ENCODE results near the gene TCEA2. TPM values are rescaled to one million over a fixed set of nuclear protein-coding genes. Genes with fewer than 3 reads are reported as not detected.
"Not testable (repeated sequence)": the region's sequence is repeated elsewhere in the genome, so short reads cannot be mapped to it uniquely, and the experiment has no call there.

Gene TCEA2
- total RNA-seq, 2 donors from 2014 or later, result 20.0 to 21.0 TPM

DNA sequence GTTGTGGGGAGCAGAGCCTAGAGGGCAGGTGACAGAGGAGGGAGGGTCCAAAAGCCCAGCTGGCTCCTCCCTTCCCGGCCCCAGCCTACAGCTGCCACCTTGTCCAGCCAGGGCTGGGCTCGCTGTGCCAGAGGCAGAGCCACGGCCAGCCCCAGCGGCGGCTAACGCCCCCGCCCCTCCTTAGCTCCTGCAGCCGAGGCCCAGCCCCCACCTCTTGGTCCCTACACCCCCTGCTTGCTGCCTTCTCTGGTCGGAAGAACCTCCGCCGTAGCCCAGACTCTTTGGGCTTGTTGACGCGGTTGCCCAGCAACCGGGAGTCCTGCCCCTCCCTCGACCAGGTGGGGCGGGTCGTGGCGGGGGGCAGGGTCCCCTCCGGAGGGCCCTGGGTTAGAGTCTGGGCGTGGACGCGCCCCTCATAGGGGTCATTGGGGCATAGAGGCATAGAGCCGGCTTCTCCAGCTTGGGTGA, 21.7 kb downstream of the TCEA2 start:
- H3K9me3 ChIP-seq (ENCODE audit: control insufficient read depth, low read length, poor library complexity, severe bottlenecking), result no peaks in the 10 kb centered on the region
- no peak for ATAC-seq
- peak overlapping the region; percentile 75 for H3K27ac Mint-ChIP-seq
- H3K4me3 Mint-ChIP-seq, result peak overlapping the region; percentile 92
- no peak for DNase-seq
- no peaks in the 10 kb centered on the region for H3K27me3 Mint-ChIP-seq
- H3K36me3 Mint-ChIP-seq (ENCODE audit: low read depth), result peaks cover 2% of the 10 kb centered on the region
- peaks cover 24% of the 10 kb centered on the region for H3K4me1 Mint-ChIP-seq

DNA sequence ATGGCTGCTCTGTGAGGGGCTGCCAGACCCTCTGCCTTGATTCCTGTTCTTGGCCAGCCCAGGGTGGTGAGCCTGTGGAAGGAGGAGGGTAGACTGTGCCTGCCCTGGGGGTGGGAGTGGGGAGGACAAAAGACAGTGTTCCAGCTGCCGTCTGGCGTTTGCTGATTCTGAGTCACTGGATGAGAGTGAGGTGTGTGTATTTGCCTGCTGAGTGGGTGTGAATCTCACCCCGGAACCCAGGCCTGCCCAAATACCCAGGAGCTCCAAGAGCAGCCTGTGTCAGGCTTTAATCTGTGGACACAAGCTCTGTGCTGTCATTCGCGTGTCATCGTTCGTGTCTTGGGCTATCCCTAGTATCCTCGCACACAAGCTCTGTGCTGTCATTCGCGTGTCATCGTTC, 23.8 kb downstream of the TCEA2 start:
- peaks cover 2% of the 10 kb centered on the region for H3K36me3 Mint-ChIP-seq (ENCODE audit: low read depth)
- H3K4me1 Mint-ChIP-seq, result peaks cover 21% of the 10 kb centered on the region
- no peak overlapping the region for H3K27ac Mint-ChIP-seq
- DNase-seq (no peak), ATAC-seq (no peak)
- no peaks in the 10 kb centered on the region for H3K9me3 ChIP-seq (ENCODE audit: control insufficient read depth, low read length, poor library complexity, severe bottlenecking)
- no peaks in the 10 kb centered on the region for H3K27me3 Mint-ChIP-seq
- no peak overlapping the region for H3K4me3 Mint-ChIP-seq

DNA sequence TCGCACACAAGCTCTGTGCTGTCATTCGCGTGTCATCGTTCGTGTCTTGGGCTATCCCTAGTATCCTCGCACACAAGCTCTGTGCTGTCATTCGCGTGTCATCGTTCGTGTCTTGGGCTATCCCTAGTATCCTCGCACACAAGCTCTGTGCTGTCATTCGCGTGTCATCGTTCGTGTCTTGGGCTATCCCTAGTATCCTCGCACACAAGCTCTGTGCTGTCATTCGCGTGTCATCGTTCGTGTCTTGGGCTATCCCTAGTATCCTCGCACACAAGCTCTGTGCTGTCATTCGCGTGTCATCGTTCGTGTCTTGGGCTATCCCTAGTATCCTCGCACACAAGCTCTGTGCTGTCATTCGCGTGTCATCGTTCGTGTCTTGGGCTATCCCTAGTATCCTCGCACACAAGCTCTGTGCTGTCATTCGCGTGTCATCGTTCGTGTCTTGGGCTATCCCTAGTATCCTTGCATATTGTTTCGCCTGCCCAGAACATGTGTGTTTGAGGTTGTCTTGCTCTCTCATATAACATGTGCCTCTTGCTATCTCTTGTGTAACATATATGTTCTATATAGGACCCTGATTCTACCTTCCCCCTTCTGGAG, 24.3 kb downstream of the TCEA2 start:
- H3K36me3 Mint-ChIP-seq (ENCODE audit: low read depth); H3K27me3 Mint-ChIP-seq; H3K4me3 Mint-ChIP-seq; H3K27ac Mint-ChIP-seq; ATAC-seq; DNase-seq; H3K9me3 ChIP-seq (ENCODE audit: control insufficient read depth, low read length, poor library complexity, severe bottlenecking): not testable (repeated sequence)
- H3K4me1 Mint-ChIP-seq, result peaks cover 19% of the 10 kb centered on the region

DNA sequence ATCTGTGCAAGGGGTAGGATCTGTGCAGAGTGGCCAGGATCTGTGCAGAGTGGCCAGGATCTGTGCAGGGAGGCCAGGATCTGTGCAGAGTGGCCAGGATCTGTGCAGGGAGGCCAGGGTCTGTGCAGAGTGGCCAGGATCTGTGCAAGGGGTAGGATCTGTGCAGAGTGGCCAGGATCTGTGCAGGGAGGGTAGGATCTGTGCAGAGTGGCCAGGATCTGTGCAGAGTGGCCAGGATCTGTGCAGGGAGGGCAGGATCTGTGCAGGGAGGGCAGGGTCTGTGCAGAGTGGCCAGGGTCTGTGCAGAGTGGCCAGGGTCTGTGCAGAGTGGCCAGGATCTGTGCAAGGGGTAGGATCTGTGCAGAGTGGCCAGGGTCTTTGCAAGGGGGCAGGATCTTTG, 25.6 kb downstream of the TCEA2 start:
- not testable (repeated sequence) for ATAC-seq; H3K4me3 Mint-ChIP-seq; H3K36me3 Mint-ChIP-seq (ENCODE audit: low read depth); H3K27me3 Mint-ChIP-seq; H3K9me3 ChIP-seq (ENCODE audit: control insufficient read depth, low read length, poor library complexity, severe bottlenecking); H3K27ac Mint-ChIP-seq; DNase-seq
- peaks cover 15% of the 10 kb centered on the region for H3K4me1 Mint-ChIP-seq

DNA sequence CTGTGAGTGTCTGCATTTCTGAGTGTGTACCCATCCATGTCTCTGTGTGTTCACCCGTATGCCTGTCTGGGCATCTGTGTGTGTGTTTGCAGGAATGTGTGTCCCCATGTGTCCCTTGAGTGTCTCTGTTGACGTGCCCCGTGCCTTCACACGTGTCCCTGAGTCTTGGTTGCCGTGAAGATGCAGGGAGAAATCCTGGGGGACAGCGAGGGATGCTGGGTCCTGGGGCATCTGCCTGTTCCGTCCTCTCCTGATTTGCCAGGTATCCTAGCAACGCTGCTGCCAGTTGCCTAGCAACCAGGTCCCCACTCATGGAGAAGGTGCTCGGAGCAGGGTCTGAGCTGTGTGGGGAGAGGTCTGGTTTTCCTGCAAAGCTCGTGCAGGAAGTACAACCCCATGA, 27.2 kb downstream of the TCEA2 start:
- ATAC-seq (no peak), DNase-seq (no peak)
- Mint-ChIP-seq H3K36me3 (ENCODE audit: low read depth) (peaks cover 2% of the 10 kb centered on the region), H3K27ac (no peak overlapping the region), H3K4me3 (no peak overlapping the region), H3K4me1 (peaks cover 11% of the 10 kb centered on the region), H3K27me3 (no peaks in the 10 kb centered on the region)
- no peaks in the 10 kb centered on the region for H3K9me3 ChIP-seq (ENCODE audit: control insufficient read depth, low read length, poor library complexity, severe bottlenecking)

DNA sequence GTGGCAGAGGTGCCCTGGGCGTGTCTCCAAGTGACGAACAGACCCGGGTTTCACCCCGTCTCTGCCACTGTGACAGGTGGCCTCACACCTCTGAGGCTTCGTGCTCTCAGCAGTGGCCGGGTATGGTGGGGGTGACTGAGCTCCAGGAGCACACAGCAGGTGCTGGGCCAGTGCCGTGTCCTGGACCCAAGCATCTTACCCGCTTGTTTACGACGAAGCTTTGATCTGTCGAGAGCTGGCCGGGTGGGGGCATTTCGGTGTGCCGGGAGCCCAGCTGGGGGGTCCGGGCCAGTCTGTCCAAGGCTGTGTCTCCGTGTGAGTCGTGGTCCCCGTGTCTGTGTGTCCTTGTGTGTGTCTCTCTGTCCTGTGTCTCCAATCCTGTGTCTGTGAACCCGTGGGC, 28.3 kb downstream of the TCEA2 start:
- ATAC-seq (no peak), DNase-seq (no peak)
- Mint-ChIP-seq H3K4me1 (peaks cover 11% of the 10 kb centered on the region), H3K4me3 (no peak overlapping the region), H3K27ac (no peak overlapping the region), H3K27me3 (no peaks in the 10 kb centered on the region), H3K36me3 (ENCODE audit: low read depth) (peaks cover 2% of the 10 kb centered on the region)
- H3K9me3 ChIP-seq (ENCODE audit: control insufficient read depth, low read length, poor library complexity, severe bottlenecking), result no peaks in the 10 kb centered on the region

DNA sequence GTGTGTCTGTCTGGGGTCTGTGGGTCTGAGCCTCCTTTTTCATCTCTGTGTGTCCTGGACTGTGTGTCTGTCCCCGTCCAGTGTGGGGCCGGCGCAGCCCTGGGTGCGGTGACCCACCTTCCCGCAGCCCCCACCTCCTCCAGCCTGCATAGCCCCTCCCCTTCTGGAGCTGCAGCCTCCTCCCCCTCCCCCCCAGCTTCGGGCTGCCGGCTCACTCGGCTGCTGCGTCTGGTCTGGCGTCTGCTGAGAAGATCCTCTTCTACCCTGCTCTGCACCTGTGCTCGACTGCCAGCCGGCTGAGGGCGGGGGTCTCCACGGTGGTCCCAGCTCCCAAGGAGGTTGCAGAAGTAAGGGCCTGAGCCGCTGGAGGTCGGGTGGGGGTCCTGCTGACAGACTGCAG, 28.8 kb downstream of the TCEA2 start:
- Mint-ChIP-seq H3K4me1 (peaks cover 11% of the 10 kb centered on the region), H3K27me3 (no peaks in the 10 kb centered on the region), H3K27ac (no peak overlapping the region), H3K4me3 (no peak overlapping the region), H3K36me3 (ENCODE audit: low read depth) (peaks cover 3% of the 10 kb centered on the region)
- ATAC-seq (no peak), DNase-seq (no peak)
- H3K9me3 ChIP-seq (ENCODE audit: control insufficient read depth, low read length, poor library complexity, severe bottlenecking), result no peaks in the 10 kb centered on the region

DNA sequence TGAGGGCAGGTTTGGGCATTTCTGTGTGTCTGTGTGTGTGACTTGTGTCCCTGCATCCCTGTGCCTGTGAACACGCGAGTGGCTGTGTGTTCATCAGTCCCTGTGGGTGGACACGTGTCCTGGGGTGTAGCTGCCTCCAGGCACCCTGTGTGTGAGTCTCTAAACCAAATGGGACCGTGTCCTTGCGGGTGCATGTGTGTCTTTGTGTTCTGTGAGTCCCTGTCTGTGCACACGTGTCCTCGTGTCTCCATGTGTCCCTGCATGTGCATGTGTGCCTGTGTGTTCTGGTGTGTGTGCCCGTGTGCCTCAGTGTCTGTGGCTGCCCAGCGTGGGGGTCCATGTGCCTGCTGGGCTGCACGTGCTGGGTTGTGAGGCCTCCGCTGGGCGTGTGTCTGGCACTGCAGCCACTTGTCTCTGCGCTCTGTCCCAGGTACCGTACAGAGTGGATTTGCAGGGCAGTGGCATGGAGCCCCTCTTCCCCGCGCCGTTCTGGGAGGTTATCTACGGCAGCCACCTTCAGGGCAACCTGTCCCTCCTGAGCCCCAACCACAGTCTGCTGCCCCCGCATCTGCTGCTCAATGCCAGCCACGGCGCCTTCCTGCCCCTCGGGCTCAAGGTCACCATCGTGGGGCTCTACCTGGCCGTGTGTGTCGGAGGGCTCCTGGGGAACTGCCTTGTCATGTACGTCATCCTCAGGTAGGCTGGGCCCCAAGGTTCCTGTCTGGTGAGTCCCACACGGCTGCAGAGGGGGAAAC, 29.4 kb downstream of the TCEA2 start:
- Mint-ChIP-seq H3K27ac (no peak overlapping the region), H3K36me3 (ENCODE audit: low read depth) (peaks cover 5% of the 10 kb centered on the region), H3K4me1 (peaks cover 11% of the 10 kb centered on the region), H3K27me3 (no peaks in the 10 kb centered on the region), H3K4me3 (no peak overlapping the region)
- peak; percentile 53 for ATAC-seq
- no peaks in the 10 kb centered on the region for H3K9me3 ChIP-seq (ENCODE audit: control insufficient read depth, low read length, poor library complexity, severe bottlenecking)
- DNase-seq, result no peak

DNA sequence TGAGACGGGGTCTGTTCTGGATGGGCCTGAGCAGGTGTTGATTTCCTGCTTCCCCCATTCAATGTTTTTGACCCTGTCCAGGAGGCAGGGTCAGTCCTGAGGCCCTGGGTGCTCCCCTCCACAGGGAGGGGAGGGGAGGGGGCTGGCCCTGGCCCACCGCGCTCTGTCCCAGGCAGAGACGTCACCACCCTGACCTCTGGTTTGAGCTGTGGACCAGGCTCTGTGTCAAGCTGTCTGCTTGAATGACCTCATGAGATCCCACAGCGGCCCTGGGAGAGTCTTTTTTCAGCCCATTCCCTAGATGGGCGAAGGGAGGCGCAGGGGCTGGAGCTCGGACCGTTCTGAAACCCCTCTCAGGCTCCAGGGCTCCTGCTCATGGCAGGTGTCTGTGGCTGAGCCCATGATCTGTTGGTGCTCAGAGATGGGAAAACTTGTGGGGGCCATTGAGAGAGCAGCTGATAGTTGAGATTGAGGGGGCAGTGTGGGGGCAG, 30.1 kb downstream of the TCEA2 start:
- H3K27me3 Mint-ChIP-seq, result no peaks in the 10 kb centered on the region
- H3K9me3 ChIP-seq (ENCODE audit: control insufficient read depth, low read length, poor library complexity, severe bottlenecking), result no peaks in the 10 kb centered on the region
- H3K27ac Mint-ChIP-seq, result no peak overlapping the region
- ATAC-seq (no peak), DNase-seq (no peak)
- H3K4me3 Mint-ChIP-seq, result no peak overlapping the region
- H3K4me1 Mint-ChIP-seq, result peaks cover 11% of the 10 kb centered on the region
- H3K36me3 Mint-ChIP-seq (ENCODE audit: low read depth), result peaks cover 5% of the 10 kb centered on the region

DNA sequence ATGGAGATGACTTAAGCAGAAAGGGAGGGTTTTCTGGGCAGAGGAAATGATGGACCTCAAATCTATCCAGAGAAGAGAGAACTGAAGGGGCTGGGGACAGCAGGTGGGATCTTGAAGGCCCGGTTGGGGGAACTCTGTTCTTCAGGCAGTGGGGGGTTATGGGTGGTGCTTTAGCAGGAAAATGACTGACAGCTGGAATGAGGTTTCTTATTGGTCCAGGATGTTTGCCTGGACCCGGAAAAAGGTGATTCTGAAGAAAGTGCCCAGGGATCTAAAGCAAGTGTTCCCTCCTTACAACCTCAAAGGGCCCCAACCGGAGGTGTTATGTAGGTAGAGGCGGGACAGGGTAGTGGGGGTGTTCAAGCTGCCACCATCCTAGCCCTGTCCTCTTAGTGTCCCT, 32.5 kb downstream of the TCEA2 start:
- H3K27me3 Mint-ChIP-seq, result no peaks in the 10 kb centered on the region
- H3K36me3 Mint-ChIP-seq (ENCODE audit: low read depth), result peaks cover 3% of the 10 kb centered on the region
- peak overlapping the region; percentile 21 for H3K27ac Mint-ChIP-seq
- H3K9me3 ChIP-seq (ENCODE audit: control insufficient read depth, low read length, poor library complexity, severe bottlenecking), result no peaks in the 10 kb centered on the region
- peak; percentile 4 for ATAC-seq
- H3K4me1 Mint-ChIP-seq, result peaks cover 7% of the 10 kb centered on the region
- DNase-seq, result no peak
- no peak overlapping the region for H3K4me3 Mint-ChIP-seq

DNA sequence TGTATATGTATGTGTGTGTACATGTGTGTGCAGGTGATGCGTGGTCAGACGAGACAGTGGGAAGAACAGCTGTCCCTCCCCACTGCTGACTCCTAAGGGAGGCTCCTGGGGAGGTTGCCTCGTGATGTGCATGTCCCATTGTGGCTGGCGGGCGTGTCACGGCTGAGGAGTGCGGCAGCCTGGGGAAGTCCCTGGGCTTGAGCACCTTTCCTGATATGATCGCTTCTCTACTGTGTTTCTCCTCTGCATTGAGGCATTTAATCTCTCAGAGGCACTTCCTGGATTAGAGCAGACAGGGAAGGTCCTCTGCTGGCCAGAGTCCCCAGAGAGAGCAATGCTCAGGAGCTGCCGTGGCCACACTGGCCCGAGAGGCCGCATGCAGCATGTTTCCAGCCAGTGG, 32.9 kb downstream of the TCEA2 start:
- Mint-ChIP-seq H3K27ac (no peak overlapping the region), H3K36me3 (ENCODE audit: low read depth) (peaks cover 3% of the 10 kb centered on the region), H3K4me3 (no peak overlapping the region), H3K4me1 (peaks cover 7% of the 10 kb centered on the region), H3K27me3 (peaks cover 4% of the 10 kb centered on the region)
- no peaks in the 10 kb centered on the region for H3K9me3 ChIP-seq (ENCODE audit: control insufficient read depth, low read length, poor library complexity, severe bottlenecking)
- ATAC-seq (peak; percentile 51), DNase-seq (no peak)

DNA sequence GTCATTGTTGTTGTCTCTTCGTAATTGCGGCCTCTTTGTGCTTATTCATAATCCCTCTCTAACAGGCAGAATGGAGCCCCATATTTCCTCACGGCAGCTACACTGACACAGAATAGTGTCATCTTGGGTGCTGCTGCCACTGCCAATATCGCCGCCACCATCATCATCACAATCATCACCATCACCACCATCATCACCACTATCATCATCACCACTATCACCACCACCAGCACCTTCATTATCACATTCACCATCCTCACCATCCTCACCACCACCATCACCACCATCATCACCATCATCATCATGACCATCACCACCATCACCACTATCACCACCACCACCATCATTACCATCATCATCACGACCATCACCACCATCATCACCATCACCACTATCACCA, 33.5 kb downstream of the TCEA2 start:
- ATAC-seq (no peak), DNase-seq (no peak)
- H3K4me1 Mint-ChIP-seq, result peaks cover 12% of the 10 kb centered on the region
- H3K27ac Mint-ChIP-seq, result no peak overlapping the region
- peaks cover 3% of the 10 kb centered on the region for H3K36me3 Mint-ChIP-seq (ENCODE audit: low read depth)
- peaks cover 10% of the 10 kb centered on the region for H3K27me3 Mint-ChIP-seq
- H3K9me3 ChIP-seq (ENCODE audit: control insufficient read depth, low read length, poor library complexity, severe bottlenecking), result no peaks in the 10 kb centered on the region
- no peak overlapping the region for H3K4me3 Mint-ChIP-seq

DNA sequence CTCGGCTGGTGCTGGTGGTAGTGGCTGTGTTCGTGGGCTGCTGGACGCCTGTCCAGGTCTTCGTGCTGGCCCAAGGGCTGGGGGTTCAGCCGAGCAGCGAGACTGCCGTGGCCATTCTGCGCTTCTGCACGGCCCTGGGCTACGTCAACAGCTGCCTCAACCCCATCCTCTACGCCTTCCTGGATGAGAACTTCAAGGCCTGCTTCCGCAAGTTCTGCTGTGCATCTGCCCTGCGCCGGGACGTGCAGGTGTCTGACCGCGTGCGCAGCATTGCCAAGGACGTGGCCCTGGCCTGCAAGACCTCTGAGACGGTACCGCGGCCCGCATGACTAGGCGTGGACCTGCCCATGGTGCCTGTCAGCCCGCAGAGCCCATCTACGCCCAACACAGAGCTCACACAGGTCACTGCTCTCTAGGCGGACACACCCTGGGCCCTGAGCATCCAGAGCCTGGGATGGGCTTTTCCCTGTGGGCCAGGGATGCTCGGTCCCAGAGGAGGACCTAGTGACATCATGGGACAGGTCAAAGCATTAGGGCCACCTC, 35.5 kb downstream of the TCEA2 start:
- Mint-ChIP-seq H3K36me3 (ENCODE audit: low read depth) (peaks cover 3% of the 10 kb centered on the region), H3K27me3 (peaks cover 20% of the 10 kb centered on the region), H3K27ac (no peak overlapping the region)

More for the DNA sequence above, 35.5 kb downstream of the TCEA2 start:
- H3K4me1 Mint-ChIP-seq, result peaks cover 9% of the 10 kb centered on the region
- H3K4me3 Mint-ChIP-seq, result no peak overlapping the region
- no peak for DNase-seq
- no peaks in the 10 kb centered on the region for H3K9me3 ChIP-seq (ENCODE audit: control insufficient read depth, low read length, poor library complexity, severe bottlenecking)
- no peak for ATAC-seq

Measured in T-helper 17 cell (primary cell).